Stimulated activated naive CD8-positive, alpha-beta T cell treated with anti-CD3 and anti-CD28 coated beads, Interleukin-15, amount 100 ng/mL, for 72 hours (primary cell): ENCODE data around the gene SLC29A2.

ENCODE experiments used
- ATAC-seq: fragments of 150-1000 bp; cut with Tn5 transposase; 2 replicates; pipeline ENCODE4 v1.10.0; 2021; ENCODE audit warnings: mild to moderate bottlenecking, moderate library complexity
- DNase-seq, 2 donors: peaks; one replicate each; pipeline ENCODE4 v3.0.0; 2021 to 2022
- H3K27ac Mint-ChIP-seq, 2 donors: one replicate each; pipeline ENCODE4 v1.8.0; 2022; ENCODE audit warnings: mild to moderate bottlenecking in 2 of 2, mixed read lengths in 2 of 2, moderate library complexity in 2 of 2
- H3K27me3 Mint-ChIP-seq: one replicate; pipeline ENCODE4 v1.8.0; 2022; ENCODE audit warnings: mixed read lengths
- H3K4me1 Mint-ChIP-seq: one replicate; pipeline ENCODE4 v1.8.0; 2022; ENCODE audit warnings: mild to moderate bottlenecking, mixed read lengths
- H3K4me3 Mint-ChIP-seq, 2 donors: one replicate each; pipeline ENCODE4 v1.8.0; 2022; ENCODE audit warnings: mild to moderate bottlenecking in 2 of 2, mixed read lengths in 2 of 2, moderate library complexity in 1 of 2
- H3K9me3 Mint-ChIP-seq, 2 donors: one replicate each; pipeline ENCODE4 v1.8.0; 2022; ENCODE audit warnings: mixed read lengths in 2 of 2

The SLC29A2 gene

DNA sequence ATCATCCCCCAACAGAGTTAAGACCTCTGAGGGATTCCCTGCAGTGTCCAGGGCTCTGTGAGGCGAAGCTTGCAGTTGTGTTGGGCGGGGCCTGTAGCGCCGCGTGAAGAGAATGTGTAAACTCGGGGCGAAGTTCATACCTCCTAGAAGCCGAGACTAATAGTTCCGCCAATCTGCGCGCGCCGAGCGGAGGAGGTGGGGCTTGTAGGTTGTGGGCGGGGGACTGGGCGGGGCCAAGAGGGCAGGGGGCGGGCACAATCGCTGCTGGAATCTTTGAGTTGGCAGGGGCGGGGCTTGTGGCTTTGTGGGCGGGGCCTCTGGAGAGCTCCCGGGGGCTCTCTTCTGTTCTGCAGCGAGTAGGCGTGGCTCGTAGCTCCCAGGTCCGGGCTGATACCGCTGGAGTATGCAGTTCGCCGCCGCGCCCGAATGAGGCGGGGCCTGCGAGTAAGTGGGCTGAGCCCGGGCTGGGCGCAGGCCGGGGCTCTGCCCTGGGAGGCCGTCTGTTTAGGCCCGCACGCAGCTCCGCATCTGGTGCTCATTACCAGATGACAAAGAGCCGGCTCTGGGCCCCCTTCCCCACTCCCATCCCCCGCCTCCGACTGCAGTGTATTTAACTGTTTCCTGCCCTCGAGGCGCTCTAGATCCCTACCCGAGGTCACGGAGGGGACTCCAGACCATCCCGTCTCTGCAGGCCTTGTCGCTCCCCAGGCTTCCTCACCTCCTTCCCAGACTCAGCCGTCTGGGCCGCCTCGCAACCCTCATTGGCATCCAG, 58.8 kb downstream of the SLC29A2 start:
- no peaks in the 10 kb centered on the region for H3K9me3 Mint-ChIP-seq

More for the DNA sequence above, 58.8 kb downstream of the SLC29A2 start:
- Mint-ChIP-seq H3K4me3 (peak overlapping the region; percentile 91 to 95), H3K27me3 (no peaks in the 10 kb centered on the region), H3K4me1 (peaks cover 48% of the 10 kb centered on the region), H3K27ac (peak overlapping the region; percentile 98 to 99)
- DNase-seq (peak; percentile 99), ATAC-seq (peak; percentile 78)
